GM08714 (cell line): Measurements from ENCODE around the gene ANK2.

Experiments
- H3K4me3 ChIP-seq: fragments of 200-500 bp; sonication (Bioruptor generic); 2 replicates; pipeline ENCODE4 v1.5.1; 2014; ENCODE audit warnings: mild to moderate bottlenecking, low read length, inconsistent platforms
- ZNF274 ChIP-seq: IDR thresholded peaks from 2 replicates; pipeline ENCODE4 v1.6.1; 2012; ENCODE audit warnings: mild to moderate bottlenecking, low read depth, low read length

The ANK2 gene

DNA sequence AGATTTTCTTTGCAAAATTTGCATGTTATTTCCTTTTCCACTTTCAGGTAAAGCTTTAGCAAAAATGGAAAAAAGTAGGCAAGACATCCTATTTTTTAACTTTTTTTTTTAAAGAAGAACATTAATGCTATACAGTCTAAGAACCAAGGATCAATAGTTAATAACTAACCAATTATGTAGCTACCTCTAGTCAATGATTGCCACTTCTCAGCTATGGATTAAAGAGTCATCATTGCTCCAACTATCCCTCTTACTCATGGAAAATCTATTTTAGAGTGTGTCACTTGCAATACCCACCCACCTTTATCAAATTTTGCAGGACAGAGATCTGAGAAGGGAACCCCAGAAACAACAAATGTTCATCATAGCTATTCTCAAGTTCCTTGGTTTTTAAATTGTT is 223.1 kb downstream of the ANK2 start:
- H3K4me3 ChIP-seq = no peak overlapping the region
- no peak for TF ChIP-seq ZNF274

DNA sequence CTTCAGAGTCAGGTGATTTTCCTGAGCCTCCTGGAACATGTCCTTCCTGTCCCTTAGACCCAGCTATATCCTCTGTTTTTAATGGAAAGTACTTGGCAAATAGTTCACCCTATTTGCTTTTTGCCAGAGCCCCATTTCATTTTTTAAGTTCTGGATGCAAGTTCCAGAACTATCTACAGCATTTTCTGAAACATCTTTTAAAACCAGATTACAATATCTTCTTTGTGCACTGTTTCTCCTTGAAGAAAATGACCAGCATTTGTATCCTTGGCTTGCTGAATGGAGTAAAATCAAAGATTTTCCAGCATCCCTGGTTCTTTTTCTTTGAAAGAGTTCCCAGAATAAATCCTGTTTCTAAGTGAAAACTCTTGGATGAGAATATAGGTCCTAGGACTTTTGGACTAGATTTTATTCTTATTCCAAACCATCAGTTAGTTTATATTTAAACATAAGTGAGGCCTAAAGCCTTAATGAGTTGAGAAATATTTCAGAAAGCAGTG is 224.3 kb downstream of the ANK2 start:
- TF ChIP-seq ZNF274 = no peak
- H3K4me3 ChIP-seq = no peak overlapping the region

DNA sequence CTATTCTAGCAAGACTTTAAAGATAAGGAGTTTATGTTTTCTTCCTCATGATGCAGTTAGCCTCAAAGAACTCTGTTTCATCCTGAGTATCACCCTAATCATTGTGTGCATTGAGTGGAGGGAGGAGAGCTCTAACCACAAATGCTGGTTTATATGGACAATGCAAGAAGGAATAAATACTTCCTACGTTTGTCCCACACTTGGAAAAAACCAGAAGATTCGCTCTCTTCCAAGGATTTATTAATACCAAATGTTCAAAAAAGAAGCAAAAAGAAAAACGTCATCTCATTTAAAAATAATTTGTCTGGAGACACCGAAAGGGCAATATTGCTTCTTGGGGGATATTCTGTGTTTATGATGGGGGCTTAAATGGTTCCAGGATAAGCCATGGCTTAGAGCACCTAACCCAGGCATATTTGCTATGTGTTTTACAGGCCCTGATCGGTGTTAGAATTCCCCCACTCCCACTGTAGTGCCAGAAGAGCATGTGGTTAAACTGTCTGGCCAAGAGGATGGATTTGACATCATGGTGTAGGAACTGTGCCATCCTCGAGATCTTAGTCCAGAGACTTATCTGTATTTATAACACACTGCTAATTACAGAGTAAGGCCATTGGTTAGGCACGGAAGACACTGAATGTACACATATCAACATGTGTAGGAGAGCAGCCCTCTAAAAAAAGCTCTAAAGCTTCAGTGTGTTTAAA is 227.2 kb downstream of the ANK2 start:
- no peak overlapping the region for H3K4me3 ChIP-seq
- no peak for TF ChIP-seq ZNF274

DNA sequence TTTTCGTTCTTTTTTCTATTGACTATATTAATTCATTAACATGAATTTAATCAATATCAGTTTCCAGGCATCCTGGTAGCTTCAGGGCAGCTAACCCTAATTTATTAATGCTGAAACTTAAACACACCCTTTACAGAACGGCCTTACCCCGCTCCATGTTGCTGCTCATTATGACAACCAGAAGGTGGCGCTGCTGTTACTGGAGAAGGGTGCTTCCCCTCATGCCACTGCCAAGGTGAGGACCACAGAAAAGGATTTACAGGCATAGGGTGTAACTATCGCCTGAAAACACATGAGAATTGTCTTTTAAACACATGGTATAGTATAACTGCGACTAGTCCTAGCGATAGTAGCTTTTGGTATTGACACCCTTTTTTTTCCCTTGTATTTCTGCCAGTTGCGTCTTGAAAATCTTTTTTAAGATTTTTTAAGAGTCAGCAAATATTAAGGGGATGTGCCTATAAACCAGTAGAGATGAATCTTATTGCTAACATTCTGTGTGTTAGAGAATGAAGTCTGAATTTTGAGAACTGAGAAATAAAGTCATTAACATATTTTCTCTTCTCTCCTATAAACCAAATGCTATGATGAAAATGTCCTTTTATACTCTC is 229.0 kb downstream of the ANK2 start:
- no peak for TF ChIP-seq ZNF274
- H3K4me3 ChIP-seq = no peak overlapping the region

DNA sequence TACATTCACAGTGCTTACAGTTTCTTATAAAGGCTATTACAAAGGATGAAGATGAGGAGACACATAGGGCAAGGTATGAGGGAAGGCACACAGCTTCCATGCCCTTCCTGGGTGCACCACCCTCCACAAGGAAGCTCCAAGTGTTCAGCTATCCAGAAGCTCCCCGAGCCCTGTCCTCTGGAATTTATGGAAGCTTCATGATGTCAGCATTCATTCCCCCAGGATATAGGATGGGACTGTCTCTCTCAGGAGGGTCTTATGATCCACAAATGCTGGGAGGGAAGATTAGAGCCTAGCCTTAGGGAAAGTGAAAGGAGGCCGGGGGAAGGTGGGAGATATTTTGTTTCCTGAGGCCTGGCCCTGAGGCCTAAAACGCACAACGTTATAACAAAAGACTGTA is 236.0 kb downstream of the ANK2 start:
- no peak for TF ChIP-seq ZNF274
- H3K4me3 ChIP-seq = no peak overlapping the region

DNA sequence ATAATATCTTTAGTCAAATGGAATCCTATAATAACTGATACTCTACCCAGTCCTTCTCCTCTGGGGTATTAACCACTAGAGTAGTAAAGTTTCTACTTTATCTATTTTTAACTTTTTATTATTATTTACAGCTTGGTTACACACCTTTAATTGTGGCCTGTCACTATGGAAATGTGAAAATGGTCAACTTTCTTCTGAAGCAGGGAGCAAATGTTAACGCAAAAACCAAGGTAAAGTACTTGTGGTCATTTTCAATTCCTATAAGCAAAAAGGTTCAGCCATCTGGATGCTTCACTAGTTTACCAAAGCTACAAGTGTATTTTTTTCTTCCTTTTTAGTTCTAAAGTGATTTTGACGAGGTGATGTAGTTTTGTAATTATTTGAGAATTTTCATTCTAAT is 238.8 kb downstream of the ANK2 start:
- no peak for TF ChIP-seq ZNF274
- no peak overlapping the region for H3K4me3 ChIP-seq

DNA sequence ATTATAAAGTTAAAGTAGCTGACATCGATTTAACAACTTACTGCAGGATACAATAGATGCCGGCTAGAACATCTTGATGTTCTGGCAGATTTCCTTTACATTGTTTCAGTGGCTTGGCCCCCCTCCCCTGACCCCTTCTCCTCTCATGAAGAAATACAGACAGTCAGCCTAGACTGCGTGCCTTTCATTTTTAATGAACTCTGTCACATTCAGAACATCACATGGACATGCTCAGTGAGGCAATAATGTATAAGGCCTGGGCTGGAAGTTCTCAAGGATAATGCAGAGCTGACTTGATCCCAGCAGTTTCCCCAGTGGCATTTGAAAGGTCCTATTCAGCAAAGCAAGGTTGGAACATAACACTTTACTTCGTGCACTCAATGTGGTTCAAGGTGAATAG is 239.2 kb downstream of the ANK2 start:
- no peak for TF ChIP-seq ZNF274
- no peak overlapping the region for H3K4me3 ChIP-seq

DNA sequence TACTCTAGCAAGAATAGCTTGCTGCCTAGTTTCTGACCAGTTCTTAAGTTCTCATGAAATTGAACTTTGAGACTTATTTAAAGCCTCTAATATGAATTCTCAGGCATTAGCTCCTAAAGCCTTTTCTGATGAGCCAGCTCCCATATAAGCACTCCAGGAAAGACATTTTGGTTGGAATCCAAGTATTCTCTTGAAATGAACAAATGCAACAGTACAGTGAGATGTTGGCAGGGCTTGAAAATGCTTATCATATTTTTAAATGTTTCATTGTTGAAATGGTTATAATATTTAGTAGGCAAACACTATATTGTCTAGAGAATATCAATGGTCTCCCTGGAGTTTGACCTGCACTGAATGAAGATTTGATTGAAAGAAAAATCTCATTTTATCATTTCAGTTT is 240.3 kb downstream of the ANK2 start:
- no peak for TF ChIP-seq ZNF274
- no peak overlapping the region for H3K4me3 ChIP-seq

DNA sequence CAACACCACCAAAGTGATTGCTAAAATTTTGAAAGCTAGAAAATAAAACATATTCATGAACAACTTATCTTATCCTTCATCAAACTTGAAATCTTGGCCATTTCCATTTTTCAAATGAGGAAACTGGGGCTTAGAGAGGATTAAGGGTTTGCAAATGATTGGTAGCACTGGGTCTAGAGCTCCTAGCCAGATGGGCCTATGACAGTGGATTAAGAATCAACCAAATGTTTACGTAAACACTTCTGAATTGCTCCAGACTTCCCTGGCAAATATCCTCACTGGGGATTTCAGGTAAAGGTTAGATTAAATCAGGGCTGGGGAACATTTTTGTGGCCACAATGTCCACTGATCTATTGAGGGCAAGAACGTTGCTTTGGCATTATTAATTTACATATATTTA is 241.2 kb downstream of the ANK2 start:
- TF ChIP-seq ZNF274 = no peak
- no peak overlapping the region for H3K4me3 ChIP-seq

DNA sequence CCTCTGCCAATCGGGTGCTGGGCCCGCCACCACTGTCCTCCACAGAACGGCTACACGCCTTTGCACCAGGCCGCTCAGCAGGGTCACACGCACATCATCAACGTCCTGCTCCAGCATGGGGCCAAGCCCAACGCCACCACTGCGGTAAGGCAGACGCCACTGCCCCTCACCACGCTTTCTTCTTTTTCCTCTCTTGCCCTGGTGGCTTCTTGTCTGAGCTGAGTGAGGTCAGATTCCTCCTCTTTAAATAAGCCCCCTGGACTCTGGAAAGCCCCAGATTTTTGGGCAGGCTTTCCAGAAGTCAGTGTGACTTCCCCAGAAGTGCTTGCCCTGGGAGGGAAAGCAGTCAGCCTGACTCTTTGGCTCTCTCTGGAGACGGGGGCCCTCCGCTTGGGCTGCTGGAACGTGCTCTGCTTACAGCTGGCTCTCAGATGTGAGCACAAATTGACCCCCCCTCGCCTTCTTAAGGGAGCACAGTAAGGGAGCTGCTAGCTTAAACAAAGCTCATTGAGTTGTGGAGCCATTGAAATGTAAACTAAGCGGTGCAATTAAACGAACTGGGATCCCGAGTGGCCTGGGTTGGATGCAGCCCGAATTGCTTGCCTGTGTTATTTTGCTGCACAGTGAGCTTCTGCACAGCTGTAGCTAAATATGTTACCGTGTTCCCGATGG is 243.1 kb downstream of the ANK2 start:
- H3K4me3 ChIP-seq = no peak overlapping the region
- no peak for TF ChIP-seq ZNF274

DNA sequence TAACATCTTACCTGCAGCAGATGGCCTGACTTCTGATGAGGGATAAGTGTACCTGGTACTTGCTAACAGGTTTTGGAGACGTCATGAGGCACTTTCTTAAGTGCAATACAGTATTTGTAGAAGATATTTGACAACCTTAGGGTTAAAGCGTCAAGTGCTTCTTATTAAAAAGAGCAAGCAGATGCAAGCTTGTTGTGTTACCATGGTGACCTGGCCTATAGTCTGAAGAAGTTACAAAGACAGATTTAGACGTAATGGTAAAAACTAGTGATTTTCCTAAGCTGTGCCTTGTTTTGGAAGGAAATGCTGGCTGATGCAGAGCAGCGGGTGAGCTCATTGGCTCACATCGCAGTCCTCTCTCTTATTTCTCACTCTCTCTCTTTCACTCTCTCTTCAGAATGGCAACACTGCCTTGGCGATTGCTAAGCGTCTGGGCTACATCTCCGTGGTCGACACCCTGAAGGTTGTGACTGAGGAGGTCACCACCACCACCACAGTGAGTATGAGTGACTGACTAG is 243.6 kb downstream of the ANK2 start:
- no peak overlapping the region for H3K4me3 ChIP-seq

DNA sequence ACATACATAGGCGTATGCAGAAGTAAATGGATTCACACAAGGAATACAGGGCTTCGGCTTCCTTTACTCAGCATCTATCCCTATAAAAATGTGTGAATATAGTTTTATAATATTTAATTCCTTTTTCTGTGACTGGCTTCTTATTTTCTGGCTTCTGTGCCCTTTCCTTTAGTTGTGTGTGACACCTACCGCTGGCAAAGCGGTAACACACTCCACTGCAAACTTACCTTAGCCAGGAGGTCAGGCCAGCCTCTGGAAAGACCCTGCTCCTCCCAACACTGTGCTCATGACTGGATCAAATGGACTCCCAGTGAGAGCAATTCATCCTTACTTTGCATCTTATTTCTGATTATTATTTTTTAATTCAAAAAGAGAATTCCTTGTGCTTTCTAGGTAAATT is 244.2 kb downstream of the ANK2 start:
- TF ChIP-seq ZNF274 = no peak
- no peak overlapping the region for H3K4me3 ChIP-seq

More for the DNA sequence above, 243.6 kb downstream of the ANK2 start:
- no peak for TF ChIP-seq ZNF274

DNA sequence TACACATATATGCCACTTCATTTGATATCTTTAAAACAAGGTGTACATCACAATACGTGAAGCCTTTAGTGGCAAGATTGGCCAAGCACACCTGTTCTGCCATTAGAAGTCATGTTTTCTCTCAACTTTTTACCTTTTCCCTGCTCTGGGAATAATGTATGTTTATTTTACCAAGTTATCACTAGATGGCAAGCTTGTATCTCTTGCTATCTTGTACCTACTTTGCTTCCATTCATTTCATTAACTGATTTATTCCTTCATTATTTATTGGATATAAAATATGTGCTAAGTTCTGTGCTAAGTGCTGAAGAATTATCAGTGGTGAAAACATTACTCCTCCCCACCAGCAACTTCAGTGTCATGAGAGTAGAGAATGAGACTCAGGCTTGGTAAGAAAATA is 245.5 kb downstream of the ANK2 start:
- TF ChIP-seq ZNF274 = no peak
- no peak overlapping the region for H3K4me3 ChIP-seq

DNA sequence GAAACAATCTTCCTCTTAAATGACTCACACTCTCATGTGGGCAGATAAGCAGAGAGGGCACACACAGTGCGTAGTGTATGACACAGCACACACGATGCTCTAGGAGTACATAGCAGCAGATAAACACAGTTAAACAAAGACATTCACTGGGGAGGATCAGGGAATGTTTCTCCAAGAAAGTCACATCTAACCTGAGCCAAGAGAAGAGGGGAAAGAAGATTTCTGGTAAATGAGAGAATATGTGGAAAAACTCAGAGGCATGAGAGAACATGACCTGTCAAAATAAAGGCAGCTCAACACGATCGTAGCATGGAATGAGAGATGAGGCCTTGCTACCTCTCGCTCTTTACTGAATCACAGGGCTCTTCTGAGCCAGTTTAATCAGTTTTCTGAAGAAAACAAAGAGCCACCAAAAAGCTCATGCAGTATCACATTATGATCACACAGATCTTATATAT is 251.0 kb downstream of the ANK2 start:
- H3K4me3 ChIP-seq = no peak overlapping the region
- TF ChIP-seq ZNF274 = no peak

DNA sequence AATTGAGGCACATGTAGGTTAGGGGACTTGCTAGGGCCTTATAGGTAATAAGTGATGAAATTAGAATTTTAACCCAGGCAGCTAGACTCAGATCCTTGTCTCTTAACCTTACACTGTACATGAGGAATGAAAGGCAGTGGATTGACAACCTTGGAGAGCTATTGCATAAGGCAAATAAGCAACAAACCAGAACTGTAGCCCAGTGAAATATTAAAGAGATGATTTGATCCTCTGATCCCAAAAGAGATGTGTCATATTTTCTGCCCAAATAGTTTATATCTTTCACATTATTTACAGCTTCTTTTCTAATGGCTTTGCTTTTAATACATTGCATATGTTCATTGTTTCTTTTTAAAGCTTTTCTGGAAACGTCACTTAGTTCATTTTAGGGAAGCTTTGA is 252.6 kb downstream of the ANK2 start:
- H3K4me3 ChIP-seq = no peak overlapping the region
- no peak for TF ChIP-seq ZNF274
